GM18511 (cell line): Measurements from ENCODE around the gene RHOBTB1.
"Not testable (repeated sequence)": the region's sequence is repeated elsewhere in the genome, so short reads cannot be mapped to it uniquely, and the experiment has no call there.

Source experiments
- ATAC-seq: cut with Tn5 transposase; IDR thresholded peaks from one replicate; pipeline ENCODE4 v1.9.1; 2021; ENCODE audit warnings: mild to moderate bottlenecking, moderate library complexity; ENCODE audit not compliant: unreplicated experiment

The RHOBTB1 gene

GRCh38 chr10:60871215-60871614 is 72.8 kb downstream of the RHOBTB1 start:
- ATAC-seq, result no peak

DNA sequence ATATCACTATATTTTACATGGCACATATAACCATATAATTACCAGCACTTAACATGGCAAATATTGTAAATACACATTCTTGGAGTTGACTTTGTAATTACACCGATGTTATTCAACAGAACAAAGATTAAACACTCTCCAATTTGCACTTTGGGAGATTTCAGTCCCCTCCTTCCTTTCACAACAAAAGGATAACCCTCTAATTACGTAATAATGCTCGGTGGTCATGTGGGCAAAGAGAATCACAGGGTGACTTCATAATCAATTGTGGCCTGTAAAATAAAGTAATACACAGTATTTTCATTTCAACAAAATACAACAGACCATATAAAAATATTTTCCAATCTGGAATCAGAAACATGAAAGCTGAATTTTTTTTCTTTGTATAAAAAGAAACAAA is 73.2 kb downstream of the RHOBTB1 start:
- ATAC-seq, result no peak

GRCh38 chr10:60870416-60870728 is 73.6 kb downstream of the RHOBTB1 start:
- ATAC-seq, result no peak

DNA sequence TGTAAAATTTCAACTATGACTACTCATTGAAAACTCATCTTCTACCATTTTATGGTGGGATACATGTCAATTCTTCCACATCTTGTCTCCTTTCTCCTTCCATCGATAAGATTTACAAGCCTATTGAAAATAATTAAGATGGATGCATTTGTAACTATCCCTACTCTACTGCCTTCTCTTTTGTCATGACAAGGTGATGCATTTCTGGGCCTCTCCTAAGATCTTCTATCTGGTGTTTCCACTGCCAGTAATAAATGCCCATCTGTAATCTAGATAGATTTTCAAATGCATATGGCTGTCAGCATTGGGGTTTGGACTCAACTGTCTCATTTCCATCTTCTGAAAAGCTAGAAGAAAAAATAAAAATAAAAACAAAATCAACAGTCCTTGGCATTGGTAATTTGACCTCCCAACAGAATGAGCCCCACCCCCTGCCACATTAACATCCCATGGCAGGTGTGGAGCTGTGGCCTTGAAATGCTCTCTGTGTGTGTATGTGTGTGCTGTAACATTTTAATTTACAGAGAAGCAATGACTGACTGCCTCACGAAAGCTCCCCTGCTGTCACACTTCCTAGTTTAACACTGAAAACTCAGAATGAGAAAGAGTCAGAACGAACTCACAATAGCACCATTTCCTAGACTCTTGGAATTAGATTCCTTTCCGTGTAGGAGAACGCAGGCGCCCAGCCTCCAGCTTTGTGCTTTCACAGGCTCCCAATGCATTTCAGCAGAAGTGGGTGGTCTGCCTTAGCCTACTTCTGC is 74.2 kb downstream of the RHOBTB1 start:
- ATAC-seq, result no peak

DNA sequence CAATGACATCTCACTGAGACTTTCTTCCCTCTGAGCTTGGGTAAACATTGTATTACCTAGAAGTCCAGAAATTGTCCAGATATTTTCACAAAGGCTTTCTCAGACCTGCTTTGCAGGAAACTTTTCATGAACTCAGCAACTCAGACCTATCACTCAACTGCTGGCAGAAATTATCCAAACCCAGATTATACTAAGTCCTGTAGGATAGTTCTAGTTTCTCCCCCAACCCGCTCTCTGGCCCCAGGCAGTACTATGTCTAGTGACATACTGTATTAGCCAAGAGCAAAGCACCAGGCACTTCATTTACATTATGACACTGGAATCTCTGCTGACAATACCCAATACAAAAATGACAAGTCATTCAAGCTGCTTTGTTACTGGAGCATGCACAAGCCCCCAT is 75.0 kb downstream of the RHOBTB1 start:
- ATAC-seq, result no peak

- no peak for ATAC-seq
Measured at GRCh38 chr10:60865198-60865783, 78.7 kb downstream of the RHOBTB1 start.

DNA sequence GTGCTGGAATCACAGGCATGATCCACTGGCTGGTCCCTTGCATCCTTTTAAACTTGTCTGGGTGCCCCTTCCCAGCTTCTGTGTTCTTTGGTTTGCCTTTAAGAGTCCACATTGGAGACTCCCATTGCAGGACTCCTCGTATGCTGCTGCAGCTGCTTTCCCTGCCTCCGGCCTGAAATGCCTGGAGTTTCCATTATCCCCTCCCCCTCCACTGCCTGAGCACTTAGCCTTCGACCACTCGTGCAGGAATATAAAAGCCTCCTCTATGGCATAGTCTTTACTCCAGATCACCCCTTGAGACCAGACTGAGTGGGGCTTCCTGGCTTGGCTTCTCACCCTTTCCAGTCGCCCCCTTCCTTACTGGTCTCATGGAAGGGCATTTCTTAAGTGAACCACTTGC is 80.2 kb downstream of the RHOBTB1 start:
- ATAC-seq, result no peak

DNA sequence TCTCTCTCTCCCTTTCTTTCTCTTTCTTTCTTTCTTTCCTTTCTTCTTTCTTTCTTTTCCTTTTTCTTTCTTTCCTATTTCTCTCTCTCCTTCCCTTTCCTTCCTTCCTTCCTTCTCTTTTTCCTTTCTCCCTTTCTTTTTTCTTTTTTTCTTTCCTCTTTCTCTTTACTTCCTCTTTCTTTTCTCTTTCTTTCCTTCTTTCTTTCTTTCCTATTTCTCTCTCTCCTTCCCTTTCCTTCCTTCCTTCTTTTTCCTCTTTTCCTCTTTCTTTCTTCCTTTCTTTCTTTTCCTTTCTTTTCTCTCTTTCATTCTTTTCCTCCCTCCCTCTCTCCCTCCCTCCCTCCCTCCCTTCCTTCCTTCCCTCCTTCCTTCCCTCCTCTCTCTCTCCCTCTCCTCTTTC is 81.5 kb downstream of the RHOBTB1 start:
- ATAC-seq, result no peak

GRCh38 chr10:60856405-60856804 is 87.6 kb downstream of the RHOBTB1 start:
- ATAC-seq, result no peak

GRCh38 chr10:60853637-60854036 is 90.3 kb downstream of the RHOBTB1 start:
- ATAC-seq, result no peak

DNA sequence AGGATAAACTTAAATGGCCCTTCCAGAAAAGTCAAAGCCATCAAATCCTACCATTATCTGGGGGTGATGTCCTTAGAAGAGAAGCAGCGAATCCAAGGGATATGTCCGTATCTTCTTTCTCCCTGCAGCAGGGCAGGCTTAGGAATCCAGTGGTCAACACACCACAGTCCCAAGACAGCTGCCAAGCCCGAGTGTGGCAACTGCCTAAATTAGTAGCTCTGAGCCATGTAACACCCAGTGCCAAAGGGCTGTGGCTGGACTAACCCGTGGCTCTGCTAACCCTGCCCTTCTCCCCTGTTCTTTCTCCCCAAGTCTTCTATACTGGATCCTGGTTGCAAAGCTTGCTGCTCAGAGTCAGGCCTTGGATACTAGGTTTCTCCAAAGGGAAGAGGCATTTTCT is 90.9 kb downstream of the RHOBTB1 start:
- no peak for ATAC-seq

- ATAC-seq, result no peak
Measured at GRCh38 chr10:60849740-60850139, 94.2 kb downstream of the RHOBTB1 start.

DNA sequence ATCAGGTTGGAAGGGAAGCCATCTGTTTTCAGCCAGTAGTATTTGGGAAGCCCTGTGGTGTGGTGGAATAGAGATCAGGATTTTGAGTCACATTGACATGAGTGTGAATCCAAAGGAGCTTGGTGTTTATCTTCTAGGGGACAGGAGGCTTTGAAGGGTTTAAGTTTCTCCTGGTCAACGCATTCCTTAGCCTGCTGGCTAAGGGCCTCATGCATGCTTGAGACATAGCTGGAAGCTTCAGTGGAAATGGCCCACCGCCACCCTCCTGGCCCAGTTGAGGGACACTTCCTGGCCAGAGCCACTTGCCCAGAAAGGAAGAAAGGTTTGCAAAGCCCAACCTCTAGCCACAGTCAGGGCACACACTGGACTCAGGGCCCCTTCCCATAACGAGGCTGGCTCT is 94.8 kb downstream of the RHOBTB1 start:
- ATAC-seq, result no peak

DNA sequence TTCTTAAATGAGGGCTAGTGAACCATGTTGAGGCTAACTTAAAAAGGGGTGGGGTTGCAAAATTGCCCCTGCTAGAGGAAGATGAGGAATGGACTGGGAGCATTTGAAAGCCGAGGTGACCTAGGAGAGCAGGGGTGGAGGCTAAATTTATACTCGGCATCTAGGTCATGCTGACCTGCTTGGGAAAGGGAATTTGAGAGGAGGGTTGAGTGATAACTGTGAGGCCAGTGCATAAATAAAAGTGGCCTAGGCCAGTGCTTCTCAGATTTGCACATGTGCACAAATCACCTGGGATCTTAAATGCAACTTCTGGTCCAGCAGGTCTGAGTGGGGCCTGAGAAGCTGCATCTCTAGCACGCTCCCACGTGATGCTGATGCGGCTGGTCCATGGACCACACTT is 95.3 kb downstream of the RHOBTB1 start:
- ATAC-seq, result no peak

GRCh38 chr10:60848126-60848525 is 95.9 kb downstream of the RHOBTB1 start:
- ATAC-seq, result no peak

DNA sequence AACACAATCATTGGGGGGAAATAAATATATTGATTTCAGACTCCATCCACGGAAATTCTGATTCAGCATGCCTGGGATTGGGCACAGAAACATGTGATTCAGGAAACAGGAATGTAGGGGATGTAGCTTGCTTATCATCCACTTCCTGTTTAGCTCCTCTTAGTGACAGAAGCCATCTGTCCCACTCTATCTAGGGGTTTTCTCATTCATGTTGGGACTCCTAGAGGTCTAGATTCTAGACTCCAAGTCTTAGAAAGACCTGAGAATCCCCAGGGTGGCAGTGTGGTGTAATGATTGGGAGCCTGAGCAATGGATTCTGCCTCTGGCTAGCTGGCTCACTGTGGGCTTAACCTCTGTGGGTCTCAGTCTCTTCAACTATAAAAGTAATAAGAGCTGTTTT is 97.8 kb downstream of the RHOBTB1 start:
- ATAC-seq, result no peak

DNA sequence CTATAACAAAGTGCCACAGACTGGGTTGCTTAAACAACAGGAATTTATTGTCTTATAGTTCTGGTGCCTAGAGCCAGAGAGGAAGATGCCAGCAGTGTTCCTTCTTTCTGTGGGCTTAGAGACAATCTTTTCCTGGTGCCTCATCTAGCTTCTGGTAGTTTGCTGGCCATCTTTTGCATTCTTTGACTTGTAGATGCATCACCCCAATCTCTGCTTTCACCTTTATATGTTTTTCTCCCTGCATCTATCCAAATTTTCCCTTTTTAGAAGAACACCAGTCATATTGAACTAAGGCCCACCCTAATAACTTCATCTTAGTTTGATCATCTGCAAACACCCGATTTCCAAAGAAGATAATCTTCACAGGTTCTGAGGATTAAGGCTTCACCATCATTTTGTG is 98.9 kb downstream of the RHOBTB1 start:
- ATAC-seq, result no peak

GRCh38 chr10:60842694-60843093 is 101.3 kb downstream of the RHOBTB1 start:
- ATAC-seq, result no peak

GRCh38 chr10:60841227-60841626 is 102.8 kb downstream of the RHOBTB1 start:
- ATAC-seq, result not testable (repeated sequence)

DNA sequence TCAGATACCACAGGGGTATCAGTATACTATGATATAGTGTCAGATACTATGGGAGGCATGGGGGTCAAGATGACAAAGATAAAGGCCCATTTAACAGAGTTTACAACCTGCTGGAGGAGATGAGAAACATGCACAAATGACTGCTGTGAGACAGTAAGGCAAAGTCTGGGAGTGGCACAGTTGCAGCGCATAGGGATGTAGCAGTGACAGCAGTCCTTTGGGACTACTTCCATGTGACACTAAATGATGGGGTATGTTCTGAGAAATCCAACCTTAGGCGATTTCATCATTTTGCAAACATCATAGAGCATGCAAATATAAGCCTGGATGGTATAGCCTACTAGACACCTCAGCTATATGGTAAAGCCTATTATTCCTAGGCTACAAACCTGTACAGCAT is 108.9 kb downstream of the RHOBTB1 start:
- ATAC-seq, result no peak

GRCh38 chr10:60834401-60834800 is 109.6 kb downstream of the RHOBTB1 start:
- no peak for ATAC-seq

DNA sequence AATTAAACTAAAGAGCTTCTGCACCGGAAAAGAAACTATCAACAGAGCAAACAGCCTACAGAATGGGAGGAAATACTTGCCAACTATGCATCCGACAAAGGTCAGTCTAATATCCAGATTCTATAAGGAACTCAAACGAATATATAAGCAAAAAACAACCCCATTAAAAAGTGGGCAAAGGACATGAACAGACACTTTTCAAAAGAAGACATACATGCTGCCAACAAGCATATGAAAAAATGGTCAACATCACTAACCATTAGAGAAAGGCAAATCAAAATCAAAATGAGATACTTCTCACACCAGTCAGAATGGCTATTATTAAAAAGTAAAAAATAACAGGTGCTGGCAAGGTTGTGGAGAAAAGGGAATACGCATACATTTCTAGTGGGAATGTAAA is 111.8 kb downstream of the RHOBTB1 start:
- not testable (repeated sequence) for ATAC-seq

- no peak for ATAC-seq
Measured at GRCh38 chr10:60828489-60828852, 115.5 kb downstream of the RHOBTB1 start.
